ENCODE measurements around the gene LIN28B.

GRCh38 chr6:105045526-105045925 is 88.6 kb downstream of the LIN28B start:
- TF ChIP-seq POLR2AphosphoS5 (IDR thresholded peaks at IDR 0.05; ENCODE audit: low read depth, low read length) (no peak), POLR2A (IDR thresholded peaks at IDR 0.05; ENCODE audit: low read depth, low read length) (no peak), TAF1 (IDR thresholded peaks at IDR 0.05; ENCODE audit: borderline replicate concordance, low read depth, low read length) (no peak)
